NCI-H510A treated with DMSO at 0.1 percent for 48 hours (cell line): ENCODE measurements around the gene C12orf43.

ENCODE experiments used
- DNase-seq: peaks from one replicate; lab custom pipeline; 2025; lab: John Stamatoyannopoulos, UW

The C12orf43 gene

GRCh38 chr12:120978296-120979219 lies 37.7 kb downstream of the C12orf43 start, which contains the start of gene HNF1A:
Gene HNF1A, plus strand, starts transcription at chr12:120978543. Its CDS starts 226 bp downstream, at chr12:120978769.
- DNase-seq = no peak

- no peak for DNase-seq
Observed at GRCh38 chr12:120977531-120978295, 38.6 kb downstream of the C12orf43 start.

GRCh38 chr12:120972870-120973543 lies 43.3 kb downstream of the C12orf43 start:
- DNase-seq = peak; percentile 61

DNA sequence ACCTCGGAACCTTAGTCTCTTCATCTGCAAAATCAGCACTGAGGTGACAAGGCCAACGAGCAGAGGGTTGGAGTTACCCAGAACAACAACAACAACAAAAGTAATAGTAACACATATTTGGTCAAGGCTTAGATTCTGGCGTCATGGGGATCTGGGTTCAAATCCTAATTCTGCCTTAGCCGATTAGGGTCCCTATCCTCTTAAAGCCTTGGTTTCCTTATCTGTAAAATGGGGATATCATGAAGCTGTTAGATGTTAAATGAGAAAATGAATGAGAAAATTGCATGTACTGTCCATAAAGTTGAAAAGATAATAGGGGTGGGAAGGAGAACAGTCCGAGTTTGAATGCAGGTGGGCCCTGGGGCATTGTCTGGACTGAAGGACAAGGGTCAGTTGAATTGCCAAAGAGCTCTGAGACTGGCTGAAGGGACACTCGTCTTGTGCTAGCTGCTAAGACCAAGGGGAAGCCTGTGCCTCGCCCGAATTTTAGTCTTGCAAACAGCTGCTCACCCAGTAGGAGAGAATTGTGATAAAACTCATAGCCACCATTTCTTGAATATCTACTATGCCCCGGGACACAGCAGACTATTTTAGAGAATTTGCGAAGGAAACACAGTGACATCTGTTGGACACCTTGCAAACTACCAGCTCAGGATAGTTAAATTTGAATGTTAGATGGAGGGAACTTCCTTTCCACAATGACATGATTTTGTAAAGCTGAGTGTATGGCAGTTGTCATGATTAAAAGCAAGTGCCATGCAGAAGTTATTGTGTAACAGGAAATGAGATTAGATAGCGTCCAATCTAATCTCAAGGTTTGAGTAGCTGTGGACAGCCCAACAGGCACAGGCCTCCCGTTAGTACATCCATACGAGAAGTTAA lies 44.7 kb downstream of the C12orf43 start:
- DNase-seq = peak; percentile 74

GRCh38 chr12:120970310-120970709 lies 46.0 kb downstream of the C12orf43 start:
- DNase-seq = no peak

- no peak for DNase-seq
Observed at GRCh38 chr12:120965534-120966091, 50.7 kb downstream of the C12orf43 start.

DNA sequence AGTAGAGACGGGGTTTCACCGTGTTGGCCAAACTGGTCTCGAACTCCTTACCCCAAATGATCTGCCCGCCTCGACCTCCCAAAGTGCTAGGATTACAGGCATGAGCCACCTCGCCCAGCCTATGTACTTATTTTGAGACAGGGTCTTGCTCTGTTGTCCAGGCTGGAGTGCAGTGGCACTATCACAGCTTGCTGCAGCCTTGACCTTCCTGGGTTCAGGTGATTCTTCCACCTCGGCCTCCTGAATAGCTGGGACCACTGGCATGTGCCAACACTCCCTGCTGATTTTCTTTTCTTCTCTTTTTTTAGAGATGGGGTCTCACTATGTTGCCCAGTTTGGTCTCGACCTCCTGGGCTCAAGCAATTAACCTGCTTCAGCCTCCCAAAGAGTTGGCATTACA lies 52.0 kb downstream of the C12orf43 start:
- no peak for DNase-seq

GRCh38 chr12:120962532-120963020 lies 53.7 kb downstream of the C12orf43 start:
- DNase-seq = no peak

DNA sequence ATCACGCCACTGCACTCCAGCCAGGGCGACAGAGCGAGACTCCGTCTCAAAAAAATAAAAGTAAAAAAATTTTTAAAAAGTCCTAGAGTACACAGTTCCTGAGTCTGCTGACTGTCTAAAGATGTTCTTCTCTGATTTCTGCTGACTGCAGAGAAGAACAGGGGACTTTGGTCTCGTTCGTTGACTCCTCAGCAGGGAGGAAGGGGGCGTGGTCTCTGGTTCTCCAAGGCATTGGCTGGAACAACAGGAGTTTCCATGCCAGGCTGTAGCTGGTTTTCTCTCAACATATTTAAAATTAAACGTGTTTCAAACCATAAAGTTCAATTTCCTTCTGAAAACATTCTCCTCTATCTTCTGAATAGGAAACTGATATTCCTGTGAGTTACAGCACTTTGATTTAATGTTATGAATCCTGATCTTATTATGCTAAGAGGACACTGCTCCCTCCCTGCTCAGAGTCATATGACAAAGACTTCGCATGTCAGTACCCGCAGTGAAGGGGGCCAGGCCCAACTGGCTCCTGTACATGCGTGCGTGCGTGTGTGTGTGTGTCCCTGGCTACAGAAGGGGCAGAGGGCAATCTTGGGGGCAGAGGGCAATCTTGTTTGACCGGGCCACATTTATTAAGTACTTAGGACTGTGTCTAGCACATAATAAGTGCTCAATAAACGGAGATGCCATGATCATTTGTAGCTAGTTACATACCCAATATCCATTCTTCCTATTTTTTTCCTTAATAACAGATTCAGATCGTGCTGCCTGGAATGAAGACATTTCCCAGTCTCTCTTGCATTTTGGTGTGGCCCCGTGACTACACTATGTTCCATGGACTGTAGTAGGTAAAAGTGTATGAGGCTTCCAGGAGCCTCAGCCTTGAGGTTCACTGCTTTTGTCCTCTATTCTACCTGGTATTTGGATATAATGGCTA lies 54.4 kb downstream of the C12orf43 start:
- DNase-seq = no peak

- DNase-seq = no peak
Observed at GRCh38 chr12:120960657-120961056, 55.6 kb downstream of the C12orf43 start.

DNA sequence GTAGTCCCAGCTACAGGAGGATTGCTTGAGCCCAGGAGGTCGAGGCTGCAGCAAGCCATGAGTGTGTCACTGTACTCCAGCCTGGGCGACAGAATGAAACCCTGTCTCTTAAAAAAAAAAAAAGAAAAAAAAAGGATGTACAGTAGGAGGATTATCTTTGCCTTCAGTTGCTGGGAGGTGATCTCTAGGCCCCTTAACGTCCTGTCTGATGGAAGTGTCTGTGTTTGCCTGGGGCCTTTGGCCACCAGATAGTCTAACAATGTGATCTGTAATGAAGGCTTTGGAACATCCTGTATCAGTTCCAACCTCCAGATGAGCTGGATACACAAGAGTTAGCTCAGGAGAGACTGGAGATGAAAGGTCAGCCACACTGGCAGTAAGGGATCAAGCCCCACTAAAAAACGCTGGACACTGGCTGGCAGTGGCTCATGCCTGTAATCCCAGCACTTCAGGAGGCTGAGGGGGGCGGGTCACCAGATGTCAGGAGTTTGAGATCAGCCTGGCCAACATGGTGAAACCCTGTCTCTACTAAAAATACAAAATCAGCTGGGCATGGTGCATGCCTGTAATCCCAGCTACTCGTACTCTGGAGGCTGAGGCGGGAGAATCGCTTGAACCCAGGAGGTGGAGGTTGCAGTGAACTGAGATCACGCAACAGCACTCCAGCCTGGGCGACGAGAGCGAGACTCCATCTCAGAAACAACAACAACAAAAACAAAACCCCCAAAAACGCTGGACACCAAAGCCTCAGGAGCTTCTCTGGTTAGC lies 57.0 kb downstream of the C12orf43 start:
- DNase-seq = no peak

- DNase-seq = no peak
Observed at GRCh38 chr12:120956579-120957300, 59.5 kb downstream of the C12orf43 start.

GRCh38 chr12:120955232-120955631 lies 61.1 kb downstream of the C12orf43 start:
- no peak for DNase-seq

DNA sequence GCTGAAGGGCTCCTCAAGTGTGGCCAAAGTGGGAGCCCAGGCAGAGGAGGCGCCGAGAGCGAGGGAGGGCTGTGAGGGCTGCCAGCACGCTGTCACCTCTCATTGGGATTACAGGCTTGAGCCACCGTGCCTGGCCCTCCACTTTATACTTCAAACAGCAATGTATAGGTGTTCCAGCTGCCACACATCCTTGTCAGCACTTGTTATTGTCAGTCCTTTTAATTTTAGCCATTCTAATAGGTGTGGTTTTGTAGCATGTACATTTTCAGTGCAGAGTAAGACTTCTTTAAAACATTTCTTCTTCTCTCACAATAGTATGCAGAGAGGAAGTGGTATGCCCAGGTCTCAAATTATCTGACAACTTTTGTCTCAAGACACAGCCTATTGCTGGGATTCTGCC lies 65.5 kb downstream of the C12orf43 start:
- no peak for DNase-seq
